Left hindlimb (tissue), 1 donor: ENCODE results near the gene CYP2U1.

Experiments
- DNase-seq: peaks from one replicate; pipeline ENCODE4 v3.0.0-alpha.2; 2018

Gene CYP2U1

GRCh38 chr4:107987916-107988762, 56.8 kb downstream of the CYP2U1 start:
- no peak for DNase-seq

- DNase-seq = no peak
Observed at GRCh38 chr4:107988763-107989035, 57.4 kb downstream of the CYP2U1 start.

GRCh38 chr4:107989162-107989536, 57.8 kb downstream of the CYP2U1 start:
- DNase-seq = no peak

- DNase-seq = peak; percentile 94
Observed at GRCh38 chr4:107989537-107990386, 58.4 kb downstream of the CYP2U1 start, which contains the start of gene HADH. HADH (plus strand) TSS chr4:107989889; CDS start chr4:107989933, 44 bp downstream.

DNA sequence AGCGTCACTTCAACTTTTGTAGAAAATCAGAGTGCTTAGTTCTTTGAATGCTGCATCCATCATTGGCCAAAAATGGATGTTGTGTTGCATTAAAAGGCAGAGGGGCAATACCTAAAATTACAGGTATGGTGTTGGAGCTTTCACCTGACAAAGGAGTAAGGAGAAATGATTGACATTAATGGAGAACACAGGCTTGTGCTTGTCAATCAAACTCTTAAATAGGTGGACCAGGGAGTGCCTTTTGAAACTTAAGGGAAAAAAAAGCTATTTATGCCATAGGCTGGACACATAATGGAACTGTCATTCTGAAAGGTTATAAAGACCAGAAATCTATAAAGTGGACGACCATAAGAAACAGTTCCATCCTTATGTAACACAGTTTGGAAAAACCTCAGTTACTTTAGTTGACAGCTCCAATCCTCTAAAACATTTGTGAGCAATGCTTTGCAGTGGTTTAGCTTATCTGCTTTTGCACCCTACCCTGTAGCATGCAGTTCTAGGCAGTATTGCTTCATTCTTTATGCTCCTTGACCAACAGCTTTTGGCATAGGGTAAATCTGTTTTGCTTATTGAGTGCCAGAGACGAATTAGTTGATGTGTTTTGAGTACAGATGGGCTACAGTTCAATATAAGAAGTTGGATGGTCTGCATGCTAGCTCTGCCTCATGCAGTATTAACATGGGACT, 60.7 kb downstream of the CYP2U1 start:
- DNase-seq = no peak

GRCh38 chr4:107993969-107994368, 62.6 kb downstream of the CYP2U1 start:
- DNase-seq = no peak

GRCh38 chr4:107994894-107995293, 63.5 kb downstream of the CYP2U1 start:
- no peak for DNase-seq

DNA sequence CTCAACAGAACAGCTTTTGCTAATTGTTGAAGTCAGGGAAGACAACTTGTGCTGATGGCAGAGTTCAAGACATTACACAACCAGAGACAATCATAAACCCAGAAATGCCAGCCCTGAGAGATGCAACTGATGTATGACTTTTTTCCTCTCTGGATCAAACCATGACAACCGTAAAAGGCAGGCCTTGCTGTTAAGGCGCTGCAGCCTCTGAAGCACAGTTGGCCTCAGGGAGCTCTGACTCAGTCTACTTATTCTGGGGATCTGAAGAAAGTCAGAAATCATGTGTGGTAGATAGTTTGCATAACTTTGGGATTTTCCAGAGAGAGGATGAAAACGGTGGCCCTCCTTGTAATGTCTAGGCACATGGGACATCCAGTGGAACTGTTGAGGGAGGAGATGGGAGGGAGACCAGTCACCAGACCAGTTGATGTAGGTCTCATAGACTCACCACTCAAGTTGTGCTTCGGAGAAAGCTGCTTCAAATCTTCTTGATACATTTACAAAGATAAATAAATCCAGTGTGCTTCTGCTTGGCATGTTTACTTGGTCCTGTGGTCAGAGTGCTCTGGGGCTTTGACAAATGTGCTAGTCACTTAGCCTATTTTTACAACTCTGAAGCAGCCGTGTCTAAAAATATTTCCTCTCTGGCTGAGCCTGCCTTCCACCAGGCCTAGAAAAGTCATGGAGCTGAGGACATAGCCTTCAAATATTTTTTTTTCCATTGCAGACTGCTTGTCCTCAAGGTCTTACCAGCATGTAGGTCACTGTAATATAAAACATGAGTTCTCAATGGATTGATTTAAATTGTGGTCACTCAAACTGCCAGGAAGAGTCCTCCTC, 65.8 kb downstream of the CYP2U1 start:
- peak; percentile 38 for DNase-seq

DNA sequence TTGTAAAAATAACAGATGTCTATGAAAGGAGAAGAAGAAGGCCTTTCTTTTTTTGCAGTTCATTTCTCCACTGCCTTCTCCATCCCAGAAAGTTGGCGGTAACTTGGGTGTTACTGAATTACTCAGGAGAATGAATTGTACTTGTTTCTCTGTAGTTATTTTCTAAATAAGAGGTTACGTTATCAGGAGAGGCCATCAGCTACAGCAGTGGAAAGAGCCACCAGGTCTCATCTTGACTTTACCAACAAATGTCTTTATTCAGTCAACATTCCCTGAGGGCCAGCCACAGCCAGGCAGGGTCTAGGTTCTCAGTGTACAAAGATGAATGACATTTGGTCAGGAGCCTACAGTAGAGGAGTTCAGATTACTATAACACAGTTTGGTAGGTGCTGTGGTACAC, 66.4 kb downstream of the CYP2U1 start:
- DNase-seq = no peak

- DNase-seq = no peak
Observed at GRCh38 chr4:107999932-108000539, 68.7 kb downstream of the CYP2U1 start.

- DNase-seq = no peak
Observed at GRCh38 chr4:108001540-108002135, 70.3 kb downstream of the CYP2U1 start.
